ENCODE measurements around the gene SREK1IP1. TPM values are rescaled to one million over a fixed set of nuclear protein-coding genes. Genes with fewer than 3 reads are reported as not detected.

Gene SREK1IP1
- total and polyA plus RNA-seq, 2 of the 13 experiments (the other 11 are each of a cell fraction or from before 2014, with no cell fraction given) = 3.1 to 16.5 TPM

- TF ChIP-seq, protein P1, sequence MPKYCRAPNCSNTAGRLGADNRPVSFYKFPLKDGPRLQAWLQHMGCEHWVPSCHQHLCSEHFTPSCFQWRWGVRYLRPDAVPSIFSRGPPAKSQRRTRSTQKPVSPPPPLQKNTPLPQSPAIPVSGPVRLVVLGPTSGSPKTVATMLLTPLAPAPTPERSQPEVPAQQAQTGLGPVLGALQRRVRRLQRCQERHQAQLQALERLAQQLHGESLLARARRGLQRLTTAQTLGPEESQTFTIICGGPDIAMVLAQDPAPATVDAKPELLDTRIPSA (CRISPR knock-in tag; IDR thresholded peaks at IDR 0.05; ENCODE audit: borderline replicate concordance) = no peak
- TF ChIP-seq KLF16 (CRISPR knock-in tag; IDR thresholded peaks at IDR 0.05) = 0 out of 4 replicates have a peak, but pooled peaks of 1 of the 2 experiments have one; percentile 31
- TF ChIP-seq CHD2 (IDR thresholded peaks at IDR 0.05; ENCODE audit: low read depth, low read length) = no peak
- TF ChIP-seq NPAS2 (CRISPR knock-in tag; IDR thresholded peaks at IDR 0.05; ENCODE audit: borderline replicate concordance) = no peak
- 0 out of 2 replicates have a peak, but pooled peaks have one; percentile 0 for TF ChIP-seq CEBPB (IDR thresholded peaks at IDR 0.05; ENCODE audit: borderline replicate concordance, low read depth, low read length)
- TF ChIP-seq IRF2 (CRISPR knock-in tag; IDR thresholded peaks at IDR 0.05) = 0 out of 2 replicates have a peak, but pooled peaks have one; percentile 27
These were observed 16.0 kb upstream of the SREK1IP1 start (continued) for GRCh38 chr5:64784451-64785025.

- H3K27ac ChIP-seq (ENCODE audit: extremely low read length, insufficient read depth, low read length) = no peak overlapping the region
- no peak overlapping the region for H2AFZ ChIP-seq (ENCODE audit: low read length)
- no peak for ATAC-seq
- no peak for TF ChIP-seq MIXL1 (CRISPR knock-in tag; IDR thresholded peaks at IDR 0.05)
- TF ChIP-seq ZFP62 (CRISPR knock-in tag; IDR thresholded peaks at IDR 0.05) = no peak
- TF ChIP-seq ZNF841 (CRISPR knock-in tag; IDR thresholded peaks at IDR 0.05; ENCODE audit: borderline replicate concordance) = no peak
- no peak for TF ChIP-seq ZNF225 (CRISPR knock-in tag; IDR thresholded peaks at IDR 0.05)
- no peak for TF ChIP-seq LBX2 (CRISPR knock-in tag; IDR thresholded peaks at IDR 0.05; ENCODE audit: borderline replicate concordance)
- TF ChIP-seq, protein P2, sequence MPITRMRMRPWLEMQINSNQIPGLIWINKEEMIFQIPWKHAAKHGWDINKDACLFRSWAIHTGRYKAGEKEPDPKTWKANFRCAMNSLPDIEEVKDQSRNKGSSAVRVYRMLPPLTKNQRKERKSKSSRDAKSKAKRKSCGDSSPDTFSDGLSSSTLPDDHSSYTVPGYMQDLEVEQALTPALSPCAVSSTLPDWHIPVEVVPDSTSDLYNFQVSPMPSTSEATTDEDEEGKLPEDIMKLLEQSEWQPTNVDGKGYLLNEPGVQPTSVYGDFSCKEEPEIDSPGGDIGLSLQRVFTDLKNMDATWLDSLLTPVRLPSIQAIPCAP (CRISPR knock-in tag; IDR thresholded peaks at IDR 0.05; ENCODE audit: low read depth) = no peak
- TF ChIP-seq, protein P3, sequence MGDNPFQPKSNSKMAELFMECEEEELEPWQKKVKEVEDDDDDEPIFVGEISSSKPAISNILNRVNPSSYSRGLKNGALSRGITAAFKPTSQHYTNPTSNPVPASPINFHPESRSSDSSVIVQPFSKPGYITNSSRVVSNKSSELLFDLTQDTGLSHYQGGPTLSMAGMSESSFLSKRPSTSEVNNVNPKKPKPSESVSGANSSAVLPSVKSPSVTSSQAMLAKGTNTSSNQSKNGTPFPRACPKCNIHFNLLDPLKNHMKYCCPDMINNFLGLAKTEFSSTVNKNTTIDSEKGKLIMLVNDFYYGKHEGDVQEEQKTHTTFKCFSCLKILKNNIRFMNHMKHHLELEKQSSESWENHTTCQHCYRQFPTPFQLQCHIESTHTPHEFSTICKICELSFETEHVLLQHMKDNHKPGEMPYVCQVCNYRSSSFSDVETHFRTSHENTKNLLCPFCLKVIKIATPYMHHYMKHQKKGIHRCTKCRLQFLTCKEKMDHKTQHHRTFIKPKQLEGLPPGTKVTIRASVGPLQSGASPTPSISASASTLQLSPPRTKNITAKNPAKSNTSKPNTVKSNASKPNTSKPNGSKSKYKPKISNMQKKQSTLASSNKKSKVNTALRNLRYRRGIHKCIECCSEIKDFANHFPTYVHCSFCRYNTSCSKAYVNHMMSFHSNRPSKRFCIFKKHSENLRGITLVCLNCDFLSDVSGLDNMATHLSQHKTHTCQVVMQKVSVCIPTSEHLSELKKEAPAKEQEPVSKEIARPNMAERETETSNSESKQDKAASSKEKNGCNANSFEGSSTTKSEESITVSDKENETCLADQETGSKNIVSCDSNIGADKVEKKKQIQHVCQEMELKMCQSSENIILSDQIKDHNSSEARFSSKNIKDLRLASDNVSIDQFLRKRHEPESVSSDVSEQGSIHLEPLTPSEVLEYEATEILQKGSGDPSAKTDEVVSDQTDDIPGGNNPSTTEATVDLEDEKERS (CRISPR knock-in tag; IDR thresholded peaks at IDR 0.05) = no peak
- TF ChIP-seq ZKSCAN8 (CRISPR knock-in tag; IDR thresholded peaks at IDR 0.05; ENCODE audit: borderline replicate concordance) = no peak
- TF ChIP-seq SALL1 (CRISPR knock-in tag; IDR thresholded peaks at IDR 0.05) = no peak
- no peak for TF ChIP-seq RBM22 (optimal IDR thresholded peaks at IDR 0.05; ENCODE audit: low read length)
- TF ChIP-seq MXD4 (CRISPR knock-in tag; IDR thresholded peaks at IDR 0.05) = no peak
- no peaks in the 10 kb centered on the region for H3K9me3 ChIP-seq (ENCODE audit: low read length)
- intact Hi-C loops (cut with micrococcal nuclease; ENCODE audit: unreplicated experiment) (no loop called here), in situ Hi-C loops (cut with HindIII; ENCODE audit: extremely low pct_ligation_motif_present, low pct_unique_long_range_greater_than_20kb) (no loop called here)
- BruUV-seq (replicated peaks) = no TSS peak
- FAIRE-seq = no peak
- 97% methylated on average over 1 of the region's 1 CpG for WGBS (ENCODE audit: low lambda C conversion rate)
- no peak for DNase-seq (ENCODE audit: low spot score)
- H3K9ac ChIP-seq (ENCODE audit: insufficient read depth, low read depth, low read length) = no peak overlapping the region
- H4K20me1 ChIP-seq (ENCODE audit: insufficient read depth, low read length) = no peaks in the 10 kb centered on the region
- ChIA-PET CTCF (ENCODE audit: low intra/inter-chr PET ratio, low total read pairs) (no interaction called here), POLR2A (no interaction called here)
- no peaks in the 10 kb centered on the region for H3K27me3 ChIP-seq (ENCODE audit: control insufficient read depth in 1 of 2, insufficient read depth in 2 of 2, low read length in 2 of 2)
- H3K4me2 ChIP-seq (ENCODE audit: low read depth, low read length) = no peak overlapping the region
- H3K4me1 ChIP-seq (ENCODE audit: insufficient read depth, low read length) = peaks cover 11% of the 10 kb centered on the region
- H3K79me2 ChIP-seq (ENCODE audit: insufficient read depth, low read length) = peaks cover 16% of the 10 kb centered on the region
- peaks cover 2 to 10% of the 10 kb centered on the region in 2 experiments; a peak in 3 of 5 replicates for H3K36me3 ChIP-seq (replicated peaks in 1 of 2; ENCODE audit: control insufficient read depth in 1 of 2, insufficient read depth in 2 of 2, low read length in 2 of 2)
- H3K4me3 ChIP-seq (replicated peaks in 1 of 3; ENCODE audit: insufficient read depth in 1 of 3, low read depth in 2 of 3, low read length in 3 of 3) = no peak overlapping the region
These were observed 6.8 kb upstream of the SREK1IP1 start for GRCh38 chr5:64775291-64775690.
